Keratinocyte (primary cell): Measurements from ENCODE around the gene VNN1. TPM values are rescaled to one million over a fixed set of nuclear protein-coding genes. Genes with fewer than 3 reads are reported as not detected.

ENCODE experiments used
- DNase-seq: peaks from one replicate; pipeline ENCODE4 v3.0.0-alpha.2; 2011; ENCODE audit warnings: low read depth, missing footprints, low spot score
- FAIRE-seq: peaks from 2 replicates; lab custom pipeline; 2011; peaks lifted over from hg19 to GRCh38; lab: Jason Lieb, UNC
- H2AFZ ChIP-seq: 2 replicates; pipeline ENCODE4 v1.6.0; 2012; ENCODE audit warnings: low read length, control low read depth, inconsistent platforms; ENCODE audit not compliant: control insufficient read depth
- H3K27ac ChIP-seq: 2 replicates; pipeline ENCODE4 v1.5.1; 2011; ENCODE audit warnings: low read length; ENCODE audit not compliant: control insufficient read depth, insufficient read depth
- H3K27me3 ChIP-seq: 3 replicates; pipeline ENCODE4 v1.6.0; 2011; ENCODE audit warnings: low read length; ENCODE audit not compliant: control insufficient read depth, insufficient read depth; ENCODE audit errors: extremely low read depth
- H3K36me3 ChIP-seq, 2 experiments: 2 replicates in 1 of 2; 3 replicates in 1 of 2; pipeline ENCODE4 v1.5.1; 2011; ENCODE audit warnings: low read length in 2 of 2, mild to moderate bottlenecking in 1 of 2; ENCODE audit not compliant: control insufficient read depth in 2 of 2, insufficient read depth in 2 of 2; ENCODE audit errors: extremely low read depth in 1 of 2
- H3K4me1 ChIP-seq: 3 replicates; pipeline ENCODE4 v1.5.1; 2011; ENCODE audit warnings: low read length; ENCODE audit not compliant: control insufficient read depth, insufficient read depth; ENCODE audit errors: extremely low read depth
- H3K4me2 ChIP-seq: 3 replicates; pipeline ENCODE4 v1.6.0; 2011; ENCODE audit warnings: low read depth, low read length; ENCODE audit not compliant: control insufficient read depth, insufficient read depth; ENCODE audit errors: extremely low read depth
- H3K4me3 ChIP-seq, 3 experiments: fragments of 200-600 bp in 1 of 3; sonication (generic) in 1 of 3; 2 replicates in 2 of 3; 3 replicates in 1 of 3; pipeline ENCODE4 v1.5.1; 2011 to 2016; ENCODE audit warnings: low read length in 3 of 3, mild to moderate bottlenecking in 3 of 3, control low read depth in 2 of 3, inconsistent platforms in 1 of 3, low read depth in 1 of 3, mixed read lengths in 1 of 3, mixed run types in 1 of 3, moderate library complexity in 1 of 3; ENCODE audit not compliant: control insufficient read depth in 2 of 3, insufficient read depth in 2 of 3; ENCODE audit errors: extremely low read depth in 1 of 3
- H3K79me2 ChIP-seq: 2 replicates; pipeline ENCODE4 v1.6.0; 2012; ENCODE audit warnings: low read length; ENCODE audit not compliant: control insufficient read depth, insufficient read depth
- H3K9ac ChIP-seq: 3 replicates; pipeline ENCODE4 v1.6.0; 2011; ENCODE audit warnings: low read length; ENCODE audit not compliant: control insufficient read depth, insufficient read depth; ENCODE audit errors: extremely low read depth
- H3K9me1 ChIP-seq: 3 replicates; pipeline ENCODE4 v1.6.0; 2011; ENCODE audit warnings: low read length; ENCODE audit not compliant: control insufficient read depth, insufficient read depth; ENCODE audit errors: extremely low read depth
- H3K9me3 ChIP-seq: 2 replicates; pipeline ENCODE4 v1.5.1; 2012; ENCODE audit warnings: low read depth, low read length; ENCODE audit not compliant: control insufficient read depth
- H4K20me1 ChIP-seq: 3 replicates; pipeline ENCODE4 v1.6.0; 2011; ENCODE audit warnings: low read length; ENCODE audit not compliant: control insufficient read depth, insufficient read depth; ENCODE audit errors: extremely low read depth
- EZH2 ChIP-seq: IDR thresholded peaks from one replicate; pipeline ENCODE4 v1.6.1; 2012; ENCODE audit warnings: inconsistent platforms, mild to moderate bottlenecking, low read length, moderate library complexity
- dilution Hi-C: fragments of 300-500 bp; cut with MboI; formaldehyde crosslinking; loops from one replicate; pipeline ENCODE4 v1.7.0; 2020; ENCODE audit warnings: low sequenced_read_pairs; ENCODE audit not compliant: extremely low pct_ligation_motif_present
- polyA plus RNA-seq, 5 experiments: library from polyadenylated mRNA; depleted of rRNA in 3 of 5; stranded (reverse) in 3 of 5; stranded (forward) in 1 of 5; unstranded in 1 of 5; fragments of >200 nt; gene quantifications; 1 replicate in 1 of 5; 2 replicates in 3 of 5; 3 replicates in 1 of 5; pipeline versions ENCODE4 v1.2.1 to v1.2.3, GENCODE V29; 2011 to 2012; ENCODE audit warnings: missing spikeins in 2 of 5, low read depth in 1 of 5, low replicate concordance in 1 of 5
- TF ChIP-seq, protein P1 (sequence below), 3 experiments: IDR thresholded peaks in 1 of 3; conservative IDR thresholded peaks in 1 of 3; optimal IDR thresholded peaks in 1 of 3; 2 replicates in 2 of 3; 3 replicates in 1 of 3; pipeline versions ENCODE3 to v1.5.1; 2011; ENCODE audit warnings: low read length in 3 of 3, mild to moderate bottlenecking in 3 of 3, moderate library complexity in 2 of 3, control low read depth in 1 of 3, inconsistent platforms in 1 of 3; ENCODE audit not compliant: insufficient read depth in 2 of 3; ENCODE audit errors: extremely low read depth in 1 of 3

The VNN1 gene
- polyA plus RNA-seq, 1 donor (not counting 4 experiments of a cell fraction or from before 2014, with no cell fraction given), result 3.3 TPM

DNA sequence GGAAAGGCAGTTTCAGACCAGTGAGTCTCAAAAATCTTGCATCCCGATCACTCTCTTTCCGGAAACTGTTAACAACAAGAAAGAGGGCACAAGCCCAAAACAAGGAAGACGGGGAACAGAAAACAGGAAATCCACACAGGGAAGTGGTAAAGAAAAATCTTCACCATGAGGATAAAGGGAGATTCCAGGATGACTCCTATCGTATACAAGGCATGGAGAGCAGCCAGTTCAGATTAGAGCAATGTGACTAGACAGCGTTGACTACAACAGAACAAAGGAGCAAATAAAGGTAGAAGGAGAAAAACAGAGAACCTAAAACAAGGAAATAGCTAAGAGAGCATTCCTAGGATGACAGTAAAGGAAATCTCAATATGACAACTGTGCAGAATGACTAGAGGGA lies 26.5 kb downstream of the VNN1 start:
- no peaks in the 10 kb centered on the region for H3K36me3 ChIP-seq
- peak overlapping the region; percentile 75 for H3K27ac ChIP-seq
- TF ChIP-seq, protein P1, sequence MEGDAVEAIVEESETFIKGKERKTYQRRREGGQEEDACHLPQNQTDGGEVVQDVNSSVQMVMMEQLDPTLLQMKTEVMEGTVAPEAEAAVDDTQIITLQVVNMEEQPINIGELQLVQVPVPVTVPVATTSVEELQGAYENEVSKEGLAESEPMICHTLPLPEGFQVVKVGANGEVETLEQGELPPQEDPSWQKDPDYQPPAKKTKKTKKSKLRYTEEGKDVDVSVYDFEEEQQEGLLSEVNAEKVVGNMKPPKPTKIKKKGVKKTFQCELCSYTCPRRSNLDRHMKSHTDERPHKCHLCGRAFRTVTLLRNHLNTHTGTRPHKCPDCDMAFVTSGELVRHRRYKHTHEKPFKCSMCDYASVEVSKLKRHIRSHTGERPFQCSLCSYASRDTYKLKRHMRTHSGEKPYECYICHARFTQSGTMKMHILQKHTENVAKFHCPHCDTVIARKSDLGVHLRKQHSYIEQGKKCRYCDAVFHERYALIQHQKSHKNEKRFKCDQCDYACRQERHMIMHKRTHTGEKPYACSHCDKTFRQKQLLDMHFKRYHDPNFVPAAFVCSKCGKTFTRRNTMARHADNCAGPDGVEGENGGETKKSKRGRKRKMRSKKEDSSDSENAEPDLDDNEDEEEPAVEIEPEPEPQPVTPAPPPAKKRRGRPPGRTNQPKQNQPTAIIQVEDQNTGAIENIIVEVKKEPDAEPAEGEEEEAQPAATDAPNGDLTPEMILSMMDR (optimal IDR thresholded peaks at IDR 0.05 in 1 of 3, IDR thresholded peaks at IDR 0.05 in 1 of 3, conservative IDR thresholded peaks at IDR 0.05 in 1 of 3; ENCODE audit: extremely low read depth in 1 of 3, insufficient read depth in 2 of 3, low read length in 3 of 3), result no peak
- no peak for TF ChIP-seq EZH2
- H3K4me3 ChIP-seq, result peak overlapping the region; percentile 1 to 59 (median 28)
- H3K79me2 ChIP-seq, result no peaks in the 10 kb centered on the region
- no peaks in the 10 kb centered on the region for H4K20me1 ChIP-seq
- H2AFZ ChIP-seq, result peak overlapping the region; percentile 63
- FAIRE-seq, result peak; percentile 84
- no peaks in the 10 kb centered on the region for H3K9me1 ChIP-seq
- H3K27me3 ChIP-seq, result no peaks in the 10 kb centered on the region
- no peaks in the 10 kb centered on the region for H3K9me3 ChIP-seq
- DNase-seq, result peak; percentile 25
- H3K9ac ChIP-seq, result peak overlapping the region; percentile 48
- dilution Hi-C loops, result no loop called here
- H3K4me2 ChIP-seq, result peak overlapping the region; percentile 77
- peaks cover 22% of the 10 kb centered on the region for H3K4me1 ChIP-seq

DNA sequence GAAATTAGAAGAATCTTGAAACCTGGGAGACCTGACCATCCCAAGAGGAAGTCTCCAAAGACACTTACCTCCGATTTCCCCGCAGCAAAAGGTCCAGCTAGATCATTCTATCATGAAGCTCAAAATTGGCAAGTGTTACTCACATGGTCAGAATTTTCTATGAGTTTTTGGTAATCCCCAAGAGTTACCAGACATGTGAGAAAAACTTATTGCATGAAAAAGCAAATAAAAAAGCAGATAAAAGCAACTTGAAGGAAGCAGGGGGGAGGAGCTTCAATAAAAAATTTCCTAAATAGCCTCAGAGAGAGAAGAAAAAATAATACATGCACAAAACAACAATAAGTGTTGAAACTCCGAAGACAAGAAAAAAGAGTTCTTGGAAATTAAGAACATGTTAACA lies 27.3 kb downstream of the VNN1 start:
- H3K27ac ChIP-seq, result peak overlapping the region; percentile 75

More for the DNA sequence above, 27.3 kb downstream of the VNN1 start:
- Histone ChIP-seq H3K4me3 (peak overlapping the region in 1 of 3 experiments; percentile 59), H3K79me2 (no peaks in the 10 kb centered on the region), H3K9ac (no peak overlapping the region), H3K4me2 (peak overlapping the region; percentile 77), H3K27me3 (no peaks in the 10 kb centered on the region), H3K36me3 (no peaks in the 10 kb centered on the region), H3K9me1 (no peaks in the 10 kb centered on the region), H3K9me3 (no peaks in the 10 kb centered on the region), H4K20me1 (no peaks in the 10 kb centered on the region), H2AFZ (no peak overlapping the region), H3K4me1 (peaks cover 22% of the 10 kb centered on the region)
- TF ChIP-seq, protein P1 (optimal IDR thresholded peaks at IDR 0.05 in 1 of 3, IDR thresholded peaks at IDR 0.05 in 1 of 3, conservative IDR thresholded peaks at IDR 0.05 in 1 of 3; ENCODE audit: extremely low read depth in 1 of 3, insufficient read depth in 2 of 3, low read length in 3 of 3), result no peak
- no peak for TF ChIP-seq EZH2
- FAIRE-seq (no peak), DNase-seq (no peak)
- dilution Hi-C loops, result no loop called here
